Colonic mucosa (tissue), 4 donors: Measurements from ENCODE around the gene HOXA4. TPM values are rescaled to one million over a fixed set of nuclear protein-coding genes. Genes with fewer than 3 reads are reported as not detected.
A peak's percentile ranks its signal among the peaks of the same experiment; 100 is the strongest.

Experiments
- DNase-seq: peaks from one replicate; pipeline ENCODE4 v3.0.0-alpha.2; 2020
- H3K27ac ChIP-seq: fragments of 200-600 bp; one replicate; pipeline ENCODE4 v1.8.0; 2021
- H3K27me3 ChIP-seq: fragments of 200-600 bp; one replicate; pipeline ENCODE4 v1.8.0; 2021
- H3K36me3 ChIP-seq: fragments of 200-600 bp; one replicate; pipeline ENCODE4 v1.8.0; 2021
- H3K4me1 ChIP-seq: fragments of 200-600 bp; one replicate; pipeline ENCODE4 v1.8.0; 2021; ENCODE audit warnings: mild to moderate bottlenecking
- H3K4me3 ChIP-seq: fragments of 200-600 bp; one replicate; pipeline ENCODE4 v1.8.0; 2021
- H3K9ac ChIP-seq, 2 donors: one replicate each; pipeline ENCODE4 v1.7.0; 2013; ENCODE audit warnings: control low read depth in 2 of 2, low read depth in 2 of 2, low read length in 2 of 2
- H3K9me3 ChIP-seq: fragments of 200-600 bp; one replicate; pipeline ENCODE4 v1.8.0; 2021
- intact Hi-C: fragments of 100-400 bp; cut with DNase I; formaldehyde crosslinking; loops from one replicate; pipeline ENCODE4 v1.14.1; 2022
- total RNA-seq, 2 donors: library from RNA; stranded (reverse); fragmentation: NEBNext Ultra II Directional in 1 of 2; extraction: Animal tissue kit (Norgen Biotek cat#: 25700) in 1 of 2; gene quantifications; one replicate each; pipeline ENCODE4 v1.2.1, GENCODE V29; 2021
- TF ChIP-seq, protein P1 (sequence below): fragments of 200-600 bp; IDR thresholded peaks from one replicate; pipeline ENCODE4 v1.8.0; 2022; ENCODE audit warnings: antibody characterized with exemption, mild to moderate bottlenecking
- donor health status: healthy.
- donor health status: DM: no; HTN: no; CAD: no.
- donor health status: DM: no; HTN: no; CAD: no.

Gene HOXA4
- total RNA-seq, 2 donors from 2014 or later = 3.3 to 4.5 TPM

DNA sequence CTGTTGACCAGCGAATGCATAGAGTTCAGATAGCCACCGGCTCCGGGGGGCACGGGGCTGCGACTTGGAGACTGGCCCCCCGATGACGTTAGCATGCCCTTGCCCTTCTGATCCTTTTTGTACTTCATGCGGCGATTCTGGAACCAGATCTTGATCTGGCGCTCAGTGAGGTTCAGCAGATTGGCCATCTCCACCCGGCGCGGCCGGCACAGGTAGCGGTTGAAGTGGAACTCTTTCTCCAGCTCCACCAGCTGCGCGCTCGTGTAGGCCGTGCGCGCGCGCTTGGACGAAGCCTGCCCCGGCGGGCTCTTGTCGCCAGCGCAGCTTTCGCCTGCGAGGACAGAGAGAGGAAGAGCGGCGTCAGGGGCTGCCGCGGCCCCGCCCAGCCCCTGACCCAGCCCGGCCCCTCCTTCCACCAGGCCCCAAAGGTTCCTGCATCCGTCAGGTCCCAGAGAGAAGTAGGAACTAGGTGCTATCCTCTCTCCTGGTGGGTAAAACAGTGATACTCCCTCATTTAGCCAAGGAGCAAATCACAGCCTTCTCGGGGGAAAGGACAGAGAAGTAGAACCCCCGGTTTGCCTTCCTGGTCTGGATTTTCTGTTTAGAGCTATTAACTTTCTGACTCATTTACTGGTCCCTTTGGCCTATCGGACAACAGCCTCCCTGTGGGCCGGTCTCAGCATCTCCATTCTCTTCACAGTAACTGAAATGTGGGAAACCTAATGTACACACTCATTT, 22.0 kb downstream of the HOXA4 start:
- H3K27me3 ChIP-seq = no peaks in the 10 kb centered on the region
- TF ChIP-seq, protein P1, sequence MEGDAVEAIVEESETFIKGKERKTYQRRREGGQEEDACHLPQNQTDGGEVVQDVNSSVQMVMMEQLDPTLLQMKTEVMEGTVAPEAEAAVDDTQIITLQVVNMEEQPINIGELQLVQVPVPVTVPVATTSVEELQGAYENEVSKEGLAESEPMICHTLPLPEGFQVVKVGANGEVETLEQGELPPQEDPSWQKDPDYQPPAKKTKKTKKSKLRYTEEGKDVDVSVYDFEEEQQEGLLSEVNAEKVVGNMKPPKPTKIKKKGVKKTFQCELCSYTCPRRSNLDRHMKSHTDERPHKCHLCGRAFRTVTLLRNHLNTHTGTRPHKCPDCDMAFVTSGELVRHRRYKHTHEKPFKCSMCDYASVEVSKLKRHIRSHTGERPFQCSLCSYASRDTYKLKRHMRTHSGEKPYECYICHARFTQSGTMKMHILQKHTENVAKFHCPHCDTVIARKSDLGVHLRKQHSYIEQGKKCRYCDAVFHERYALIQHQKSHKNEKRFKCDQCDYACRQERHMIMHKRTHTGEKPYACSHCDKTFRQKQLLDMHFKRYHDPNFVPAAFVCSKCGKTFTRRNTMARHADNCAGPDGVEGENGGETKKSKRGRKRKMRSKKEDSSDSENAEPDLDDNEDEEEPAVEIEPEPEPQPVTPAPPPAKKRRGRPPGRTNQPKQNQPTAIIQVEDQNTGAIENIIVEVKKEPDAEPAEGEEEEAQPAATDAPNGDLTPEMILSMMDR = no peak
- H3K9ac ChIP-seq = peak overlapping the region; percentile 61 to 73
- H3K9me3 ChIP-seq = no peaks in the 10 kb centered on the region
- no peaks in the 10 kb centered on the region for H3K36me3 ChIP-seq
- H3K27ac ChIP-seq = peak overlapping the region; percentile 92
- peaks cover 9% of the 10 kb centered on the region for H3K4me1 ChIP-seq
- H3K4me3 ChIP-seq = peak overlapping the region; percentile 3
- intact Hi-C loops = loop anchor here (5.0 kb wide), 1 partner anchor 34 kb away; the partner anchor contains the start of gene HOXA5
- peak; percentile 68 for DNase-seq

DNA sequence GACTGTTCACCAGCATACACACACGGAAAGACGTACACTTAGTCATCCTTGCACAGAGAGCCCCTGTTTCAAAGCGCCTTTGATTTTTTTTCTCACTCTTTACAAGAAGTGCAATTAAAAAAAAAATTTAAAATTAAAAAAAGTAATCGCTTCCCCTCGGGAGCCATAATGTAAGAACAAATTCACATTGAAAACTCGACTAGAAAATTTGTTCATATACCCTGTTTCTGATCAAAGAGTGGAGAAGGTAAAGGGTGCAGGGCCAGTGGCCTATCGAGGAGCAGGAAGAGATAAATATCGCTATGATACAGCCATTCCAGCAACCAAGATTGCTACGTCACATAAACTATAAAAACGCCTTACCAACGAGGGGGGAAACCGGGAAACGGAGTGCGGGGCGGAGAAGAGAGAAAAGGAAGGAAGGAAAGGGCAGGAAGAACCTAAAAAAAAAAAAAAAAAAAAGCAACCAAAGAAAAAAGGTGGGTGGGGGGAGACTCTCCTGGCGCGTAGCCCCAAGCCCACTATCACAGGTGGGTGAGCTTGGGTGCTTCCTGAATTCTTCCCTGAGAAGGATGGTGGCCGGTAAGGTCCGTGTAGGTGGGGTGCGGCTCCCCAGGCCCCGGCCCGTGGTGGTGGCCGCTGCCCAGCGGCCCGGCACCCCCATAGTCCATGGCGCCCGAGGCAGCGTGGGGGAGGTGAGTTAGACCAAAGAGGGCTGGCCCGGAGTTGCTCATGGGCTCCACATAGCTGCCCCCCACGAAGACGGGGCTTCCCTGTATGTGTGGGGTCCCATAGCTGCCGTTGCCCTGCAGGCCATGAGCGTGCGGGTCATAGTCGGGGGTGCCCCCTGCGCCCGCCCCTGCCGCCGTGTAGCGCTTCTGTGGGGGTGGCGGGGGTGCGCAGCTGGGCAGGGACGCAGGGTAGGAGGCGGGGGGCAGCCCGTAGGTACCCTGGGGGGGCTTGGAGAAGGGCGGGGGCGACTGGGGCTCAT, 22.9 kb downstream of the HOXA4 start:
- Histone ChIP-seq H3K9ac (peak overlapping the region; percentile 61 to 73), H3K27ac (peak overlapping the region; percentile 92), H3K27me3 (no peaks in the 10 kb centered on the region), H3K4me1 (peaks cover 9% of the 10 kb centered on the region), H3K36me3 (no peaks in the 10 kb centered on the region), H3K4me3 (peak overlapping the region; percentile 3), H3K9me3 (no peaks in the 10 kb centered on the region)
- intact Hi-C loops = loop anchor here (5.0 kb wide), 1 partner anchor 35 kb away; the partner anchor contains the start of gene HOXA5
- TF ChIP-seq, protein P1 = no peak
- peak; percentile 66 for DNase-seq

DNA sequence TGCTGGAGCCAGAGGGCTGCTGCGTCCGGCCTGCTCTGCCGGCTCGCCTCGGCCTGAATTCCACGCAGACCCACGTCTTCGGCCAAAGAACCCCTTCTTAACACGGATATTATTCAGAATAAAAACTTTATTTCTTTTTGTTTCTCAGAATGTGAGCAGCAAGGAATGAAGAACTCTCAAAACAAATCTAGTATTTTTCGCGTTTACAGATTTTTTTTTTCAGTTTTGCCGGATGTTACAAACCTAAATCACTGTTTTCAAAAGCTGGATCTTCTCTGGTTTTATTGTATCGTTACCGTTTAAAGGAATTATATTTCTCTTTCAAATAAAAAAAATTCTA, 23.7 kb downstream of the HOXA4 start:
- H3K27ac ChIP-seq = peak overlapping the region; percentile 92
- H3K9me3 ChIP-seq = no peaks in the 10 kb centered on the region
- intact Hi-C loops = loop anchor here (5.0 kb wide), 1 partner anchor 35 kb away; the partner anchor contains the start of gene HOXA5
- H3K9ac ChIP-seq = peak overlapping the region; percentile 56 to 58
- H3K4me1 ChIP-seq = peaks cover 9% of the 10 kb centered on the region
- peak overlapping the region; percentile 26 for H3K4me3 ChIP-seq
- no peak for DNase-seq
- H3K36me3 ChIP-seq = no peaks in the 10 kb centered on the region
- H3K27me3 ChIP-seq = no peaks in the 10 kb centered on the region
- TF ChIP-seq, protein P1 = no peak

DNA sequence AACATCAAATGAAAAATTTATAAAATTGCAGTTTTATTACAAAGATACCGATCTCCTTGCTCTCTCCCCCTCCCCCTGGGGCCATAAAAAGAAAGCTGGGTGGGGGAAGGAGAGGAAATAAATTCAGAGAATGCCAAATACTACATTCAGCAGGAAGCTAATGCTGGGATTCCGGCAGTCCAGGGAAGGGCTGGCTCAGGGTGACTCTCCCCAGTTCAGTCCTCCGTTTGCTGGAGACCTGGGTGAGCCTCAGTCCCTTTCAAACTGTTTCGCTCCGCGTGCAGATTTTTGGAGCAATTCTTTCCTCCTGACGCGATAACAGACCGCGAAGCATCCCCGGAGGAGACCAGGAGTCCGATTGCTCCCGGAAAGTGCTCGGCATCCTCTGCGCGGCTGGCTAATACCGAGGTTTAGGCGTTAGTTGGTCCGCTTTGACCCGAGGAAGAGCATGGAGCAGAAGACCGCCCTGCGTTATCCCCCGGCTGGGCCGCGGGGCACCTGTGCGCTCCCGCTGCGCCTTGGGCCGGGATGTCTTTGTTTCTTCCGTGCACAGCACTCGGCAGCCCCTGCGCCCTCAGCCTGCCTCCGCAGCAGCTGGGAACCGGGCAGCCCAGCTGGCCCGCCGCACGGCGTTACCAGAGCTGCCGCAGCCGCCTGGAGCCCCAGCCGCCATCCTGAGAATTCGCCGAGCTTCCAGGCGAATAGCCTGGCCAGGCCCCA, 24.2 kb downstream of the HOXA4 start:
- peak overlapping the region; percentile 56 to 58 for H3K9ac ChIP-seq
- no peaks in the 10 kb centered on the region for H3K36me3 ChIP-seq
- DNase-seq = peak; percentile 60
- intact Hi-C loops = loop anchor here (5.0 kb wide), 1 partner anchor 36 kb away; the partner anchor contains the start of gene HOXA5
- H3K4me3 ChIP-seq = peak overlapping the region; percentile 26
- H3K9me3 ChIP-seq = no peaks in the 10 kb centered on the region
- H3K27ac ChIP-seq = peak overlapping the region; percentile 92
- TF ChIP-seq, protein P1 = no peak
- no peaks in the 10 kb centered on the region for H3K27me3 ChIP-seq
- peaks cover 9% of the 10 kb centered on the region for H3K4me1 ChIP-seq
